ENCODE data around the gene GBX1.
A peak's percentile ranks its signal among the peaks of the same experiment; 100 is the strongest.

GBX1 gene

GRCh38 chr7:151114151-151115090 is 53.1 kb downstream of the GBX1 start:
- no peak for DNase-seq (ENCODE audit: low read depth)

- no peak for DNase-seq (ENCODE audit: low read depth)
Observed at GRCh38 chr7:151113344-151114150, 53.9 kb downstream of the GBX1 start.

GRCh38 chr7:151110941-151111645 is 56.4 kb downstream of the GBX1 start:
- DNase-seq (ENCODE audit: low read depth) = peak; percentile 61

GRCh38 chr7:151110236-151110940 is 57.1 kb downstream of the GBX1 start:
- no peak for DNase-seq (ENCODE audit: low read depth)

- DNase-seq (ENCODE audit: low read depth) = no peak
Observed at GRCh38 chr7:151109094-151110048, 58.1 kb downstream of the GBX1 start.

GRCh38 chr7:151107882-151108281 is 59.6 kb downstream of the GBX1 start:
- DNase-seq (ENCODE audit: low read depth) = no peak

GRCh38 chr7:151104411-151105235 is 62.9 kb downstream of the GBX1 start:
- no peak for DNase-seq (ENCODE audit: low read depth)

GRCh38 chr7:151103973-151104372 is 63.5 kb downstream of the GBX1 start:
- no peak for DNase-seq (ENCODE audit: low read depth)

- DNase-seq (ENCODE audit: low read depth) = no peak
Observed at GRCh38 chr7:151102991-151103390, 64.5 kb downstream of the GBX1 start.

- DNase-seq (ENCODE audit: low read depth) = no peak
Observed at GRCh38 chr7:151101621-151102396, 65.7 kb downstream of the GBX1 start.

GRCh38 chr7:151100921-151101320 is 66.6 kb downstream of the GBX1 start:
- no peak for DNase-seq (ENCODE audit: low read depth)

GRCh38 chr7:151099486-151100211 is 67.8 kb downstream of the GBX1 start:
- no peak for DNase-seq (ENCODE audit: low read depth)
